Thyroid gland (tissue), 4 donors: ENCODE measurements around the gene ACE2.

Source experiments
- CTCF ChIP-seq, 6 experiments: fragments of 200-600 bp in 3 of 6; fragments of 450-650 bp in 3 of 6; sonication (generic) in 3 of 6; IDR thresholded peaks; one replicate each; pipeline ENCODE4 v1.5.1; 2016 to 2019; ENCODE audit warnings: antibody characterized with exemption in 6 of 6, mild to moderate bottlenecking in 2 of 6, inconsistent platforms in 1 of 6, moderate library complexity in 1 of 6
- POLR2A ChIP-seq, 2 donors: fragments of 450-650 bp; IDR thresholded peaks; one replicate each; pipeline ENCODE4 v1.6.1; 2017; ENCODE audit warnings: antibody characterized with exemption in 2 of 2, mild to moderate bottlenecking in 2 of 2, moderate library complexity in 1 of 2

- TF ChIP-seq POLR2A (IDR thresholded peaks at IDR 0.05) (no peak), CTCF (IDR thresholded peaks at IDR 0.05) (no peak)
Observed at GRCh38 chrX:15560924-15561323, 39.8 kb downstream of the ACE2 start.
